Measurements from ENCODE around the gene C1QB.
"Not testable (repeated sequence)": the region's sequence is repeated elsewhere in the genome, so short reads cannot be mapped to it uniquely, and the experiment has no call there.

C1QB gene

GRCh38 chr1:22662986-22663408, 10.0 kb downstream of the C1QB start:
- DNase-seq (ENCODE audit: low spot score): no peak

GRCh38 chr1:22665752-22666151, 12.7 kb downstream of the C1QB start:
- peak; percentile 67 for DNase-seq (ENCODE audit: low spot score)

GRCh38 chr1:22666412-22666811, 13.4 kb downstream of the C1QB start:
- no peak for DNase-seq (ENCODE audit: low spot score)

GRCh38 chr1:22668840-22669239, 15.8 kb downstream of the C1QB start:
- not testable (repeated sequence) for DNase-seq (ENCODE audit: low spot score)

GRCh38 chr1:22670352-22670975, 17.4 kb downstream of the C1QB start:
- no peak for DNase-seq (ENCODE audit: low spot score)

- DNase-seq (ENCODE audit: low spot score): no peak
Observed at GRCh38 chr1:22671999-22672398, 19.0 kb downstream of the C1QB start.

GRCh38 chr1:22673486-22674409, 20.7 kb downstream of the C1QB start:
- DNase-seq (ENCODE audit: low spot score): peak; percentile 89

- DNase-seq (ENCODE audit: low spot score): no peak
Observed at GRCh38 chr1:22674410-22674749, 21.3 kb downstream of the C1QB start.

GRCh38 chr1:22676151-22676550, 23.1 kb downstream of the C1QB start:
- DNase-seq (ENCODE audit: low spot score): not testable (repeated sequence)

- DNase-seq (ENCODE audit: low spot score): no peak
Observed at GRCh38 chr1:22676916-22677583, 24.0 kb downstream of the C1QB start.

GRCh38 chr1:22677931-22678896, 25.2 kb downstream of the C1QB start:
- no peak for DNase-seq (ENCODE audit: low spot score)

GRCh38 chr1:22680726-22681125, 27.7 kb downstream of the C1QB start:
- no peak for DNase-seq (ENCODE audit: low spot score)

- no peak for DNase-seq (ENCODE audit: low spot score)
Observed at GRCh38 chr1:22681556-22682276, 28.7 kb downstream of the C1QB start.

- no peak for DNase-seq (ENCODE audit: low spot score)
Observed at GRCh38 chr1:22683547-22683946, 30.5 kb downstream of the C1QB start.

- DNase-seq (ENCODE audit: low spot score): no peak
Observed at GRCh38 chr1:22685591-22686059, 32.6 kb downstream of the C1QB start.

- no peak for DNase-seq (ENCODE audit: low spot score)
Observed at GRCh38 chr1:22687191-22687590, 34.2 kb downstream of the C1QB start.

- DNase-seq (ENCODE audit: low spot score): no peak
Observed at GRCh38 chr1:22688466-22688865, 35.4 kb downstream of the C1QB start.

GRCh38 chr1:22689505-22689904, 36.5 kb downstream of the C1QB start:
- DNase-seq (ENCODE audit: low spot score): peak; percentile 74

GRCh38 chr1:22691031-22691753, 38.2 kb downstream of the C1QB start:
- DNase-seq (ENCODE audit: low spot score): no peak

- no peak for DNase-seq (ENCODE audit: low spot score)
Observed at GRCh38 chr1:22694172-22694571, 41.1 kb downstream of the C1QB start.
